K562 (cell line): Measurements from ENCODE around the gene DIRAS2. TPM values are rescaled to one million over a fixed set of nuclear protein-coding genes. Genes with fewer than 3 reads are reported as not detected.

Experiments used
- ATAC-seq: fragments of 200-7000 bp; cut with Tn5 transposase; 3 replicates; pipeline ENCODE4 v1.9.1; 2020; ENCODE audit warnings: moderate library complexity
- BruUV-seq: library from RNA; stranded (reverse); fragments of 400-500 nt; replicated peaks from 2 replicates; lab custom pipeline; 2021; lab: Mats Ljungman, UMichigan
- CTCF ChIA-PET: fragments of 300-600 bp; formaldehyde crosslinking; extraction: SDS; loops from one replicate; lab custom pipeline; 2021; ENCODE audit warnings: low intra/inter-chr PET ratio; lab: Yijun Ruan, JAX
- POLR2A ChIA-PET: fragments of 300-600, 350-650 bp; sonication (Branson Sonifier 250); formaldehyde crosslinking; extraction: SDS; loops from one replicate; lab custom pipeline; 2021; ENCODE audit warnings: antibody characterized with exemption, inconsistent platforms; lab: Yijun Ruan, JAX
- DNase-seq, 4 experiments: peaks; one replicate each; pipeline versions ENCODE4 v3.0.0 to v3.0.0-alpha.2; 2011 to 2018; ENCODE audit warnings: low spot score in 3 of 4, mixed read lengths in 3 of 4; ENCODE audit errors: extremely low read depth in 1 of 4
- FAIRE-seq: peaks from 2 replicates; lab custom pipeline; 2011; peaks lifted over from hg19 to GRCh38; lab: Jason Lieb, UNC
- H2AFZ ChIP-seq: 2 replicates; pipeline ENCODE4 v1.6.0; 2011; ENCODE audit warnings: low read depth, low read length, control low read depth, inconsistent platforms
- H3K27ac ChIP-seq: fragments of 200-600 bp; 3 replicates; pipeline ENCODE4 v1.8.0; 2011; ENCODE audit warnings: low read depth, mild to moderate bottlenecking, control low read depth, inconsistent platforms, low read length, moderate library complexity, mixed read lengths; ENCODE audit errors: extremely low read depth
- H3K27me3 ChIP-seq, 2 experiments: fragments of 300-600 bp in 1 of 2; 2 replicates in 1 of 2; 3 replicates in 1 of 2; pipeline versions ENCODE4 v1.6.0 to v1.8.0; 2011; ENCODE audit warnings: inconsistent platforms in 2 of 2, low read length in 2 of 2, mild to moderate bottlenecking in 1 of 2, mixed read lengths in 1 of 2, moderate library complexity in 1 of 2; ENCODE audit not compliant: control insufficient read depth in 2 of 2, insufficient read depth in 2 of 2
- H3K36me3 ChIP-seq: fragments of 300-600 bp; 3 replicates; pipeline ENCODE4 v1.8.0; 2011; ENCODE audit warnings: mild to moderate bottlenecking, low read length, inconsistent platforms; ENCODE audit not compliant: control insufficient read depth, insufficient read depth
- H3K4me1 ChIP-seq, 2 experiments: fragments of 200-600 bp in 1 of 2; replicated peaks in 1 of 2; 2 replicates in 1 of 2; 3 replicates in 1 of 2; pipeline versions ENCODE4 v1.5.1 to v1.8.0; 2011; ENCODE audit warnings: inconsistent platforms in 2 of 2, low read length in 2 of 2, mild to moderate bottlenecking in 1 of 2, mixed read lengths in 1 of 2, moderate library complexity in 1 of 2; ENCODE audit not compliant: control insufficient read depth in 2 of 2, insufficient read depth in 2 of 2
- H3K4me2 ChIP-seq: 2 replicates; pipeline ENCODE4 v1.6.1; 2011; ENCODE audit warnings: low read length, control low read depth, inconsistent platforms, mixed read lengths; ENCODE audit not compliant: insufficient read depth
- H3K4me3 ChIP-seq: fragments of 200-600 bp; sonication (generic), shearing (Covaris generic); 2 replicates; pipeline ENCODE4 v1.5.1; 2016; ENCODE audit warnings: control low read depth, inconsistent platforms
- H3K79me2 ChIP-seq: fragments of 200-600 bp; 3 replicates; pipeline ENCODE4 v1.8.0; 2011; ENCODE audit warnings: low read length, inconsistent platforms; ENCODE audit not compliant: control insufficient read depth, insufficient read depth
- H3K9ac ChIP-seq, 2 experiments: 2 replicates each; pipeline versions ENCODE4 v1.6.0 to v1.6.1; 2011; ENCODE audit warnings: low read depth in 2 of 2, low read length in 2 of 2, control low read depth in 1 of 2, inconsistent platforms in 1 of 2, mild to moderate bottlenecking in 1 of 2, mixed read lengths in 1 of 2; ENCODE audit not compliant: insufficient read depth in 1 of 2
- H3K9me1 ChIP-seq: one replicate; pipeline ENCODE4 v1.6.0; 2011; ENCODE audit warnings: inconsistent platforms, mild to moderate bottlenecking, low read length, moderate library complexity; ENCODE audit not compliant: control insufficient read depth, insufficient read depth
- H3K9me3 ChIP-seq: replicated peaks from 2 replicates; pipeline ENCODE4 v1.5.1; 2011; ENCODE audit warnings: low read depth, low read length, inconsistent platforms; ENCODE audit not compliant: control insufficient read depth, insufficient read depth
- H4K20me1 ChIP-seq: replicated peaks from 2 replicates; pipeline ENCODE4 v1.6.1; 2011; ENCODE audit warnings: low read length, inconsistent platforms, mixed read lengths; ENCODE audit not compliant: control insufficient read depth, insufficient read depth
- BCLAF1 ChIP-seq, 2 experiments: fragments of 450-650 bp in 1 of 2; IDR thresholded peaks; 2 replicates each; pipeline ENCODE4 v1.6.1; 2011 to 2017; ENCODE audit warnings: low read depth in 2 of 2, antibody characterized with exemption in 1 of 2, borderline replicate concordance in 1 of 2, low read length in 1 of 2, mild to moderate bottlenecking in 1 of 2, mixed read lengths in 1 of 2; ENCODE audit not compliant: control insufficient read depth in 1 of 2
- CCAR2 ChIP-seq: fragments of 200-400 bp; formaldehyde crosslinking; IDR thresholded peaks from 2 replicates; pipeline ENCODE4 v1.6.1; 2017; ENCODE audit warnings: mild to moderate bottlenecking, low read depth, low read length
- CHCHD3 ChIP-seq: fragments of 250-450 bp; sonication (Bioruptor Pico); IDR thresholded peaks from 2 replicates; pipeline ENCODE4 v2.1.2; 2022; ENCODE audit warnings: mild to moderate bottlenecking
- EP400 ChIP-seq: fragments of 450-650 bp; IDR thresholded peaks from 2 replicates; pipeline ENCODE4 v1.6.1; 2017; ENCODE audit warnings: antibody characterized with exemption, mild to moderate bottlenecking, moderate library complexity
- ETV6 ChIP-seq, 3 experiments: fragments of 150-350 bp in 1 of 3; sonication (generic) in 1 of 3; formaldehyde crosslinking in 1 of 3; IDR thresholded peaks; 2 replicates each; pipeline versions ENCODE4 v1.6.1 to v1.8.0; 2014 to 2022; ENCODE audit warnings: borderline replicate concordance in 2 of 3, low read depth in 2 of 3, antibody characterized with exemption in 1 of 3, low read length in 1 of 3, mild to moderate bottlenecking in 1 of 3, missing genetic modification reagents in 1 of 3
- NFE2L1 ChIP-seq: fragments of 450-650 bp; IDR thresholded peaks from 2 replicates; pipeline ENCODE4 v1.6.1; 2016; ENCODE audit warnings: missing genetic modification characterization, low read depth, mild to moderate bottlenecking, missing compliant biosample characterization, moderate library complexity, borderline replicate concordance
- SMAD1 ChIP-seq: fragments of 150-350 bp; IDR thresholded peaks from 2 replicates; pipeline ENCODE4 v1.6.1; 2014; ENCODE audit warnings: low read length, low read depth; ENCODE audit not compliant: partially characterized antibody
- SMARCC2 ChIP-seq: fragments of 450-650 bp; IDR thresholded peaks from 2 replicates; pipeline ENCODE4 v1.6.1; 2017; ENCODE audit warnings: antibody characterized with exemption, moderate library complexity, mild to moderate bottlenecking, low read depth
- ZEB2 ChIP-seq: fragments of 450-650 bp; IDR thresholded peaks from 2 replicates; pipeline ENCODE4 v1.6.1; 2016
- ZFX ChIP-seq: sonication (generic); formaldehyde crosslinking; IDR thresholded peaks from 2 replicates; pipeline ENCODE4 v1.8.0; 2022; ENCODE audit warnings: mild to moderate bottlenecking, missing genetic modification reagents, moderate library complexity
- ZNF655 ChIP-seq: fragments of 250-450 bp; sonication (Bioruptor Pico); IDR thresholded peaks from 2 replicates; pipeline ENCODE4 v1.5.0; 2021
- WGBS: fragments of 100-300 bp; shearing (Covaris generic); methylation state at CpG from one replicate; pipeline ENCODE4 v1.1.6; 2016; ENCODE audit warnings: low coverage, mixed read lengths; ENCODE audit not compliant: insufficient coverage; ENCODE audit errors: missing lambda C conversion rate; 5-methylcytosine and 5-hydroxymethylcytosine counted together
- in situ Hi-C: fragments of 300-500 bp; cut with MboI; formaldehyde crosslinking; loops from 4 replicates; pipeline ENCODE4 v1.15.0; 2018; ENCODE audit warnings: inconsistent platforms, mixed read lengths
- intact Hi-C: fragments of 100-400 bp; cut with micrococcal nuclease; formaldehyde crosslinking; loops from 2 replicates; pipeline ENCODE4 v1.14.2; 2022
- polyA plus RNA-seq, 8 experiments: library from polyadenylated mRNA; depleted of rRNA in 4 of 8; stranded (reverse) in 5 of 8; unstranded in 3 of 8; fragments of >200 nt; fragmentation: Nextera tagmentation in 2 of 8; fragmentation: Illumina TruSeq in 1 of 8; extraction: Ambion mirVana in 2 of 8; extraction: Trizol in 1 of 8; gene quantifications; 2 replicates each; pipeline versions ENCODE4 v1.2.1 to v1.2.3, GENCODE V29; 2011 to 2014; ENCODE audit warnings: inconsistent platforms in 1 of 8, missing spikeins in 1 of 8
- total RNA-seq, 7 experiments: library from RNA; depleted of rRNA in 6 of 7; stranded (reverse); fragments of >200 nt in 6 of 7; fragmentation: Illumina TruSeq in 2 of 7; extraction: Trizol in 2 of 7; gene quantifications; 2 replicates each; pipeline versions ENCODE4 v1.2.1 to v1.2.3, GENCODE V29; 2011 to 2021; ENCODE audit warnings: low replicate concordance in 1 of 7

The DIRAS2 gene
- total and polyA plus RNA-seq, 9 of the 15 experiments (the other 6 are each of a cell fraction or from before 2014, with no cell fraction given) = not detected

- TF ChIP-seq CHCHD3 (no peak), CCAR2 (no peak)
- Histone ChIP-seq H3K27me3 (peaks cover 0 to 11% of the 10 kb centered on the region in 2 experiments; a peak in 3 of 5 replicates), H3K9me3 (no peaks in the 10 kb centered on the region), H3K4me1 (no peaks in the 10 kb centered on the region; a peak in 1 of 5 replicates), H3K9me1 (no peaks in the 10 kb centered on the region), H3K27ac (no peak overlapping the region), H3K79me2 (no peaks in the 10 kb centered on the region), H3K4me2 (no peak overlapping the region), H3K4me3 (no peak overlapping the region), H3K36me3 (no peaks in the 10 kb centered on the region), H3K9ac (no peak overlapping the region), H2AFZ (no peak overlapping the region), H4K20me1 (no peaks in the 10 kb centered on the region)
- WGBS = 7% methylated on average over 10 of the region's 10 CpGs
- no peak for FAIRE-seq
- ATAC-seq = no peak
- in situ Hi-C loops (no loop called here), intact Hi-C loops (no loop called here)
- no peak for DNase-seq
- no TSS peak for BruUV-seq
- POLR2A ChIA-PET = no interaction called here
- CTCF ChIA-PET = no interaction called here
Measured at GRCh38 chr9:90641884-90642487, 638 bp downstream of the DIRAS2 start.

- DNase-seq (no peak), ATAC-seq (no peak), FAIRE-seq (no peak)
- Histone ChIP-seq H3K27me3 (peaks cover 0 to 11% of the 10 kb centered on the region in 2 experiments; a peak in 3 of 5 replicates), H3K9me1 (no peaks in the 10 kb centered on the region), H3K9ac (no peak overlapping the region), H3K4me3 (no peak overlapping the region), H3K9me3 (no peaks in the 10 kb centered on the region), H3K36me3 (no peaks in the 10 kb centered on the region), H3K4me2 (no peak overlapping the region), H3K27ac (no peak overlapping the region), H2AFZ (no peak overlapping the region), H4K20me1 (no peaks in the 10 kb centered on the region), H3K79me2 (no peaks in the 10 kb centered on the region), H3K4me1 (no peaks in the 10 kb centered on the region; a peak in 1 of 5 replicates)
- 0% methylated on average over 2 of the region's 2 CpGs for WGBS
- intact Hi-C loops (no loop called here), in situ Hi-C loops (no loop called here)
- BruUV-seq = no TSS peak
- ChIA-PET CTCF (no interaction called here), POLR2A (no interaction called here)
- no peak for TF ChIP-seq ZNF655 (CRISPR knock-in tag)
- no peak for TF ChIP-seq BCLAF1 (IDR thresholded peaks at IDR 0.05; ENCODE audit: borderline replicate concordance in 1 of 2, control insufficient read depth in 1 of 2, low read depth in 2 of 2, low read length in 1 of 2)
- no peak for TF ChIP-seq ETV6 (IDR thresholded peaks at IDR 0.05; ENCODE audit: borderline replicate concordance in 1 of 2, low read depth in 2 of 2, low read length in 1 of 2)
- no peak for TF ChIP-seq ETV6 (CRISPR knock-in tag; IDR thresholded peaks at IDR 0.05; ENCODE audit: borderline replicate concordance)
- TF ChIP-seq ZEB2 = no peak
- no peak for TF ChIP-seq EP400
- TF ChIP-seq SMARCC2 = no peak
- no peak for TF ChIP-seq ZFX
- no peak for TF ChIP-seq NFE2L1 (tag)
- TF ChIP-seq SMAD1 = no peak
Measured at GRCh38 chr9:90641086-90641485, 1.5 kb downstream of the DIRAS2 start.
